Measurements from ENCODE around the gene ABI3. TPM values are rescaled to one million over a fixed set of nuclear protein-coding genes. Genes with fewer than 3 reads are reported as not detected.
"Not testable (repeated sequence)": the region's sequence is repeated elsewhere in the genome, so short reads cannot be mapped to it uniquely, and the experiment has no call there.

ABI3 gene
- total RNA-seq, 1 donor from 2014 or later: 11.0 TPM

DNA sequence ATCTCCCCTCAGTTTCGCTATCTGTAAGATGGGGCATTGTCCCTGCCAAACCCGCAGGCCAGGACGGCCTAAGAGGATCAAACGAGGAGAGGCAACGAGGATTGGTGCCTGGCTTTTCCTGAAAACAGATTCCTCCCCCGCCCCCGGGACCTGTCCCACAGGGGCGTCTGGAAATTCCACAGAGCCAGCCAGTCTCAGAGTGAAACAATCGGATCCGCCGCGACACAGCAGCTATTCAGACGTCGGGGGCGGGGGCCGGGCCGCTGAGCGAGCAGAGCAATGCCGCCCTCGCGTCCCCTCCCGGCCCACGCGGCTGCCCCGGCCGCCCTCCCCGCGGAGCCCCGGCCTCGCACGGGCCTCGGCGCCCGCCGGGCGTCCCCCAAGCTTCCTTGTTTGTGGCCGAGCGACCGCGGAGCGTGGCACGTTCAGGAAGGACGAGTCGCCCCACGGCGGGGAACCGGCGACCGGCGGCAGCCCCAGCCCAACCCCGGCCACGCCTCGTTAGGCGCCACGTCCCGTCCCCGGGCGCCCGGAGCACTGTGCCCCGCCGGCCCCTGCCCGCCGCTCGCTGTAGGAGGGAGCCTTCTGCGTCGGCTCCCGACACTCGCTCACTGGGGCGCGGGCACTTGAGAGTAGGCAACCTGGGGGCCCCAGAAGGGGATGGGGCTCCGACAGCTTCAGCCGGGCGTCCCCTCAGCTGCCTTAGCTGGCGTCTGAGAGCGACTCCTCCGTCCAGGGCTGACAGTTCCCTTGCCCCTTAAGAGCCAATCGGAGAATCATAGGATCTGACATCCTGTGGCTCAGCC lies 49.7 kb downstream of the ABI3 start:
- Histone ChIP-seq H3K9me3 (no peaks in the 10 kb centered on the region), H3K27ac (peak overlapping the region; percentile 81), H3K4me1 (peaks cover 14% of the 10 kb centered on the region), H3K27me3 (no peaks in the 10 kb centered on the region), H3K4me3 (peak overlapping the region; percentile 55 to 57), H3K36me3 (no peaks in the 10 kb centered on the region)
- TF ChIP-seq, protein P1, sequence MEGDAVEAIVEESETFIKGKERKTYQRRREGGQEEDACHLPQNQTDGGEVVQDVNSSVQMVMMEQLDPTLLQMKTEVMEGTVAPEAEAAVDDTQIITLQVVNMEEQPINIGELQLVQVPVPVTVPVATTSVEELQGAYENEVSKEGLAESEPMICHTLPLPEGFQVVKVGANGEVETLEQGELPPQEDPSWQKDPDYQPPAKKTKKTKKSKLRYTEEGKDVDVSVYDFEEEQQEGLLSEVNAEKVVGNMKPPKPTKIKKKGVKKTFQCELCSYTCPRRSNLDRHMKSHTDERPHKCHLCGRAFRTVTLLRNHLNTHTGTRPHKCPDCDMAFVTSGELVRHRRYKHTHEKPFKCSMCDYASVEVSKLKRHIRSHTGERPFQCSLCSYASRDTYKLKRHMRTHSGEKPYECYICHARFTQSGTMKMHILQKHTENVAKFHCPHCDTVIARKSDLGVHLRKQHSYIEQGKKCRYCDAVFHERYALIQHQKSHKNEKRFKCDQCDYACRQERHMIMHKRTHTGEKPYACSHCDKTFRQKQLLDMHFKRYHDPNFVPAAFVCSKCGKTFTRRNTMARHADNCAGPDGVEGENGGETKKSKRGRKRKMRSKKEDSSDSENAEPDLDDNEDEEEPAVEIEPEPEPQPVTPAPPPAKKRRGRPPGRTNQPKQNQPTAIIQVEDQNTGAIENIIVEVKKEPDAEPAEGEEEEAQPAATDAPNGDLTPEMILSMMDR (IDR thresholded peaks at IDR 0.05): no peak
- TF ChIP-seq POLR2A (IDR thresholded peaks at IDR 0.05) (peak in 1 of 2 donors; percentile 18), POLR2AphosphoS5 (IDR thresholded peaks at IDR 0.05; ENCODE audit: insufficient read depth in 1 of 2, low read depth in 1 of 2) (peak in 1 of 2 donors; percentile 24)
- DNase-seq (ENCODE audit: extremely low spot score in 2 of 2): no peak
- intact Hi-C loops (cut with DNase I): no loop called here

- H3K27ac ChIP-seq: peak overlapping the region; percentile 81
- peak overlapping the region; percentile 55 to 57 for H3K4me3 ChIP-seq
- TF ChIP-seq, protein P1 (IDR thresholded peaks at IDR 0.05): no peak
- TF ChIP-seq POLR2A (IDR thresholded peaks at IDR 0.05) (no peak), POLR2AphosphoS5 (IDR thresholded peaks at IDR 0.05; ENCODE audit: insufficient read depth in 1 of 2, low read depth in 1 of 2) (peak in 1 of 2 donors; percentile 7)
- intact Hi-C loops (cut with DNase I): no loop called here
- no peaks in the 10 kb centered on the region for H3K36me3 ChIP-seq
- no peak for DNase-seq (ENCODE audit: extremely low spot score in 2 of 2)
- H3K27me3 ChIP-seq: no peaks in the 10 kb centered on the region
- H3K9me3 ChIP-seq: no peaks in the 10 kb centered on the region
- H3K4me1 ChIP-seq: peaks cover 14% of the 10 kb centered on the region
Measured at GRCh38 chr17:49260817-49261291, 50.3 kb downstream of the ABI3 start.

GRCh38 chr17:49261540-49261939 lies 51.0 kb downstream of the ABI3 start:
- DNase-seq (ENCODE audit: extremely low spot score in 2 of 2); H3K4me3 ChIP-seq; H3K27ac ChIP-seq; intact Hi-C loops (cut with DNase I); H3K27me3 ChIP-seq; H3K9me3 ChIP-seq; H3K36me3 ChIP-seq: not testable (repeated sequence)
- peaks cover 14% of the 10 kb centered on the region for H3K4me1 ChIP-seq

DNA sequence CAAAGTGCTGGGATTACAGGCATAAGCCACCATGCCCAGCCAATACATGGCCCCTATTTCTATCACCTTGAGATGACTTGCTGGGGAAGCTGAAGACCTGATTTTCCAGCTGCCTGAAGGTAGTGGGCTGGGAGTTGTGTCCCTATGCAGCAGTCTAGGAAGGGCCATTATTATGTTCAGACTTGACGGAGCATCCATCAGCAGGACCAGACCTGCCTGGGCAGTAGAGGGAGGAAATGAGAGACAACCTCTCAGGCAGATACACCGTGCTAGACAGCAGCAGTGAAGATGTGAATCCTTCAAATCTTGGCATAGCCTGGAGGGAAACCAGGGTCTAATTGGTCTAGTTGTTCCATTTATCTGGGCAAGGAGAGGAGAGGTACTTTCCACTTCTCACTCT lies 55.7 kb downstream of the ABI3 start:
- no peaks in the 10 kb centered on the region for H3K4me1 ChIP-seq
- TF ChIP-seq POLR2AphosphoS5 (IDR thresholded peaks at IDR 0.05; ENCODE audit: insufficient read depth in 1 of 2, low read depth in 1 of 2): no peak
- no peak for TF ChIP-seq POLR2A (IDR thresholded peaks at IDR 0.05)
- TF ChIP-seq, protein P1 (IDR thresholded peaks at IDR 0.05): no peak
- no peaks in the 10 kb centered on the region for H3K36me3 ChIP-seq
- DNase-seq (ENCODE audit: extremely low spot score in 2 of 2): no peak
- H3K4me3 ChIP-seq: no peak overlapping the region
- H3K27me3 ChIP-seq: no peaks in the 10 kb centered on the region
- intact Hi-C loops (cut with DNase I): no loop called here
- no peak overlapping the region for H3K27ac ChIP-seq
- no peaks in the 10 kb centered on the region for H3K9me3 ChIP-seq

DNA sequence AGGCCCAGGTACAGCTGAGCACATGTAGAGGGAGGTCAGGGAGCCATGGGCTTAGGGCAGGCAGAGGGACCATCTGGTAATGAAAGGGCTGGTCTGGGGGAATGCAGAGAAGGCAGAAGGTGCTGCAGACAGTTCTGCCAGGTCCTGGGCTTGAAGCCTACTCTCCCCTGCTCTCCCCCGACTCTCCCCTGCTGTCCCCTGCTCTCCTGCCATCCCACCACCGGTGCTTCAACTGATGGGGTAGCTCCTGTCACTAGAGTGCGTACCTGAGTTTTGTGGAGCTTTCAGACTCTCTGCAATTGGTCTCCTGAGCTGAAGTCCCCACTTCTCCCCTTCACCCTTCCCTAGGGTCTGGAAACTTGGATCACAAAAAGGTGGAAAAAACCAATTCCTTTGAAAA lies 57.4 kb downstream of the ABI3 start:
- TF ChIP-seq POLR2AphosphoS5 (IDR thresholded peaks at IDR 0.05; ENCODE audit: insufficient read depth in 1 of 2, low read depth in 1 of 2) (no peak), POLR2A (IDR thresholded peaks at IDR 0.05) (no peak)
- TF ChIP-seq, protein P1 (IDR thresholded peaks at IDR 0.05): no peak
- DNase-seq (ENCODE audit: extremely low spot score in 2 of 2): no peak
- intact Hi-C loops (cut with DNase I): no loop called here
- Histone ChIP-seq H3K27ac (no peak overlapping the region), H3K4me1 (no peaks in the 10 kb centered on the region), H3K9me3 (no peaks in the 10 kb centered on the region), H3K27me3 (no peaks in the 10 kb centered on the region), H3K4me3 (no peak overlapping the region), H3K36me3 (no peaks in the 10 kb centered on the region)
